ENCODE measurements around the gene RFXAP.

The RFXAP gene, protein sequence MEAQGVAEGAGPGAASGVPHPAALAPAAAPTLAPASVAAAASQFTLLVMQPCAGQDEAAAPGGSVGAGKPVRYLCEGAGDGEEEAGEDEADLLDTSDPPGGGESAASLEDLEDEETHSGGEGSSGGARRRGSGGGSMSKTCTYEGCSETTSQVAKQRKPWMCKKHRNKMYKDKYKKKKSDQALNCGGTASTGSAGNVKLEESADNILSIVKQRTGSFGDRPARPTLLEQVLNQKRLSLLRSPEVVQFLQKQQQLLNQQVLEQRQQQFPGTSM

DNA sequence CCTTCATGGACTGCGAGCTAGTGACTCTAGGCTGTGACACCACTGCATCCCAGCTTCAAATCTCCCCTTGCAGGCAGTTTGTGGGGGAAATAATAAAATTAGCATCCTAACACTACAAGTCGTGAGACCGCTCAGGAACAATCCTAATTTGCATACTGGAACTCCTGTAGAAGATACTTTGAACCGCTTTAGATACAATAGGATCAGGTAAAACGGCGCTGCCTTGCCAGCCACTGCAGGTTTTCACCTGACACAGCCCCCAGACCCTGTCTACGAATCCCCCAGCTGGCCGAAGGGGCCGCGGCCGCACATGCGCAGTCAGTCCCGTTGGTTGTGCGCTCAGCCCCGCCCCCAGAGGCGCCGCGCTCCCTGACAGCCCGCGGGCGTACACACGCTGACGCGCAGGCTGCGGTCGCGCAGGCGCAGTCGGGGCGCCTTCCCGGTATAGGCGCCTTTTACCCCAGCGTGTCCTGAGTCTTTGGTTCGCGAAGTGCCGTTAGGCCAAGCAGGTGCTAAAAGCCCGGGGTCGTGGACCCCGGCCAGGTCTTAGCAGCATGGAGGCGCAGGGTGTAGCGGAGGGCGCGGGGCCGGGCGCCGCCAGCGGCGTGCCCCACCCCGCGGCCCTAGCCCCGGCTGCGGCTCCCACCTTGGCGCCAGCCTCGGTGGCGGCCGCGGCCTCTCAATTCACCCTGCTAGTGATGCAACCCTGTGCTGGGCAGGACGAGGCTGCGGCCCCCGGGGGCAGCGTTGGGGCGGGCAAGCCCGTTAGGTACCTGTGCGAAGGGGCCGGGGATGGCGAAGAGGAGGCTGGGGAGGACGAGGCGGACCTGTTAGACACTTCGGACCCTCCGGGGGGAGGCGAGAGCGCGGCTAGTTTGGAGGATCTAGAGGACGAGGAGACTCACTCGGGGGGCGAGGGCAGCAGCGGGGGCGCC lies at the start of gene RFXAP:
Gene RFXAP (plus strand): TSS at position 419 of the 935 bp plus-strand sequence. CDS start 136 bp downstream, at position 555.
- H3K27ac ChIP-seq: peak within 1 kb of the TSS; percentile 76
- TF ChIP-seq, protein P1, sequence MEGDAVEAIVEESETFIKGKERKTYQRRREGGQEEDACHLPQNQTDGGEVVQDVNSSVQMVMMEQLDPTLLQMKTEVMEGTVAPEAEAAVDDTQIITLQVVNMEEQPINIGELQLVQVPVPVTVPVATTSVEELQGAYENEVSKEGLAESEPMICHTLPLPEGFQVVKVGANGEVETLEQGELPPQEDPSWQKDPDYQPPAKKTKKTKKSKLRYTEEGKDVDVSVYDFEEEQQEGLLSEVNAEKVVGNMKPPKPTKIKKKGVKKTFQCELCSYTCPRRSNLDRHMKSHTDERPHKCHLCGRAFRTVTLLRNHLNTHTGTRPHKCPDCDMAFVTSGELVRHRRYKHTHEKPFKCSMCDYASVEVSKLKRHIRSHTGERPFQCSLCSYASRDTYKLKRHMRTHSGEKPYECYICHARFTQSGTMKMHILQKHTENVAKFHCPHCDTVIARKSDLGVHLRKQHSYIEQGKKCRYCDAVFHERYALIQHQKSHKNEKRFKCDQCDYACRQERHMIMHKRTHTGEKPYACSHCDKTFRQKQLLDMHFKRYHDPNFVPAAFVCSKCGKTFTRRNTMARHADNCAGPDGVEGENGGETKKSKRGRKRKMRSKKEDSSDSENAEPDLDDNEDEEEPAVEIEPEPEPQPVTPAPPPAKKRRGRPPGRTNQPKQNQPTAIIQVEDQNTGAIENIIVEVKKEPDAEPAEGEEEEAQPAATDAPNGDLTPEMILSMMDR (conservative IDR thresholded peaks at IDR 0.05): no peak
- TF ChIP-seq ZFX (IDR thresholded peaks at IDR 0.05): peak; percentile 81

DNA sequence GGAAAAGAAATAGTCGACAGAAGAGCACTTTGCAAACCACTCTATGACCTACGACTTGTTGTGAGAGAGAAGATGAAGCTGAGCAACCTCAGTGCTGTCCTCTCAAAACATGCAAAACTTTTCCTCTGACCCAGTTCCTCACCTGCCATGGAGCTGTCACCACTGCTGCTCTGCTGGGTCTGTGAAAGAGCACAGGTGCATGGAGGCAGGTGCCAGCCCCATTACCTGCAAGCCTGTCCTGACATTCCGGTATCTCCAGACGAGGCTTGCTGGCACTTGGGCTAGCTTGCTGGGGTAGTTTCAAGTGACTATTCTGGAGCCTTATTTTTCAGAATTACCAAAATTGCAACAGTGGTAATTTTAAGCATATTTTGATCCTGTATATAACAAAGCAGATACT lies 49.5 kb upstream of the RFXAP start:
- no peak overlapping the region for H3K27ac ChIP-seq
- TF ChIP-seq ZFX (IDR thresholded peaks at IDR 0.05): no peak
- TF ChIP-seq, protein P1 (conservative IDR thresholded peaks at IDR 0.05): no peak

DNA sequence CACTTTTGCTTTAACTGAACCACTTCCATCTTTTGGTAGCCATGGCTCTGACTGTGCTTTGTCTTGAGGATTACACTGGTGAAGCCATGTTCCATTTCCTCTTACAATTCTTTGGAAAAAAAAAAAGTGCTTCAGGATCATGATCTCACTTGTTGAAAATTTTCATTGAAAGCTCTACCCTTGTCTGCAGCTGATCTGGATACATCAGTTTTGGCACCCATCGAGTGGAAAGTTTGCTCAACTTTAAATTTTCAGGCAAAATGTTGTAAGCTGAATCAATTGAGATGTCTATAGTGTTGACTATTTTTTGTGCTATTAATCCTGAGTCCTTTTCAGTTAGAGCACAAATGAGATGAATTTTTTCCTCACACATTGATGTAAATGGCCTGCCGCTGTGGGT lies 48.3 kb upstream of the RFXAP start:
- TF ChIP-seq ZFX (IDR thresholded peaks at IDR 0.05): no peak
- TF ChIP-seq, protein P1 (conservative IDR thresholded peaks at IDR 0.05): no peak
- no peak overlapping the region for H3K27ac ChIP-seq

DNA sequence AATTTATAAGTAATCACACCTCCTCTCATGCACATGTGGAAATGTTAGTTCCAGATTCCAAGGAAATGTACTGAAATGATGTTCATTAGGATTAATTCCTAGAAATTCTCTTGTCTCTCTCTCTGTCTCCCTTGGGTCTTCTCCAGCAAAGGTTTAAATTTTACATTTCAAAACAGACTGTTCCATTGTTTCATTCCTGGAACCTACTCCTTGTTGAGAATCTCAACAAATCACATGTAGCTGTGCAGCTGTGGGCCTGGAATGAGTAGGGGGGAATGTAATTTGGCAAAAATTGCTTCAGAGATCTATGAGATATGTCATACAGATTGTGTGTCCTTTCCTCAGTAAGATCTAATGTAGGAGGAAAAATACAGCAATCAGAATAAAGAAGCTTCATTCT lies 46.2 kb upstream of the RFXAP start:
- TF ChIP-seq ZFX (IDR thresholded peaks at IDR 0.05): no peak
- TF ChIP-seq, protein P1 (conservative IDR thresholded peaks at IDR 0.05): no peak
- H3K27ac ChIP-seq: no peak overlapping the region

DNA sequence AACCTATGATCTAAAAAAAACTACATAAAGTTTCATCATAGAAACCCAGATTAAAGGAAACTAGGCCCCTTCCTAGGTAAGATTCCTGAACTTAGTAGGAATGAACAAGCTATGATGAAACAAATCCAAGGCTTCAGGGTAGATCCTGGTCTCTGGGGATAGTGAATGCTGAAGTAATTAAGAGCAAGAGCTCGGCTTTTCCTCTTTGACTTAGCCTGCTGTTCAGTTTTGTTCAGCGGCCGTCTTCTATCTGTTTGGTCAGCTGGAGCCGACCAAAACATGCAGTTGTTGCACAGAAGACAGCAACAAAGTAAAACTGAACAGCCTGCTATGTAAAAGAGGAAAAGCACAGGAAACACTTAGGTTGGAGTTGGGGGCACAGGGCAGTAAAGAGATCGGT lies 44.1 kb upstream of the RFXAP start:
- no peak overlapping the region for H3K27ac ChIP-seq
- TF ChIP-seq ZFX (IDR thresholded peaks at IDR 0.05): no peak
- TF ChIP-seq, protein P1 (conservative IDR thresholded peaks at IDR 0.05): no peak

DNA sequence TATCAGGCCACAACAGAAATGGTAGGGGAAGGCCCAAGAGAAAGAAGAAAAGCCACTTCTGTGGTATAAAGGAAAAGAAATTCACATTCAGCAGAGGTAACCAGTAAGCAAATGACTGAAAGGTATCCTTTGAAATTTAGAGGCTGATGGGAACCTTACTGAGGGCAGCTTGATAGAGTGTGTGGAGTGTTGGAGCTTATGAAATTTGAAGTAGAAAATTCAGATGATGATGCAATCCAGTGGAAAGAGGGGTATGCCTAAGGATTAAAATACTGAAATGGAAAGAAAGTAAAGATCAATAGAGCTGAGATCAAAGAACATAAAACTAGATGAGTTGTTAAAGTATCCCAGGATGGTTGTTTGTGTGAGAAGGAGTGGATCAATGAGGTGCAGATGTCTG lies 42.8 kb upstream of the RFXAP start:
- no peak overlapping the region for H3K27ac ChIP-seq
- no peak for TF ChIP-seq ZFX (IDR thresholded peaks at IDR 0.05)
- TF ChIP-seq, protein P1 (conservative IDR thresholded peaks at IDR 0.05): no peak
